ENCODE data around the gene APOD.

- TF ChIP-seq CTCF (IDR thresholded peaks at IDR 0.05) (peak in 1 of 2 donors; percentile 24), POLR2A (IDR thresholded peaks at IDR 0.05) (no peak), POLR2AphosphoS5 (IDR thresholded peaks at IDR 0.05) (no peak), EP300 (IDR thresholded peaks at IDR 0.05) (no peak)
Measured at GRCh38 chr3:195556390-195556789, 27.4 kb downstream of the APOD start.

Data from suprapubic skin (tissue), 4 donors.